Muscle of leg (tissue), 11 donors: Measurements from ENCODE around the gene CDK6. TPM values are rescaled to one million over a fixed set of nuclear protein-coding genes. Genes with fewer than 3 reads are reported as not detected.

ENCODE experiments used
- DNase-seq: peaks from one replicate; pipeline ENCODE4 v3.0.0; 2013
- H3K27ac ChIP-seq: one replicate; pipeline ENCODE4 v1.5.1; 2013; ENCODE audit warnings: mild to moderate bottlenecking, low read length, control low read depth
- H3K27me3 ChIP-seq: one replicate; pipeline ENCODE4 v1.6.1; 2013; ENCODE audit warnings: low read length; ENCODE audit not compliant: control insufficient read depth, insufficient read depth
- H3K36me3 ChIP-seq: one replicate; pipeline ENCODE4 v1.6.1; 2013; ENCODE audit warnings: low read length; ENCODE audit not compliant: control insufficient read depth, insufficient read depth
- H3K4me1 ChIP-seq: one replicate; pipeline ENCODE4 v1.6.1; 2013; ENCODE audit warnings: low read length; ENCODE audit not compliant: control insufficient read depth, insufficient read depth
- H3K4me3 ChIP-seq: one replicate; pipeline ENCODE4 v1.5.1; 2013; ENCODE audit warnings: low read length, control low read depth
- H3K9me3 ChIP-seq: replicated peaks from 2 replicates; pipeline ENCODE4 v1.6.1; 2013; ENCODE audit warnings: low read depth, low read length; ENCODE audit not compliant: control insufficient read depth
- WGBS: methylation state at CpG from one replicate; pipeline ENCODE4 v1.1.5; 2013; ENCODE audit warnings: missing lambda C conversion rate; ENCODE audit not compliant: insufficient coverage; 5-methylcytosine and 5-hydroxymethylcytosine counted together
- polyA plus RNA-seq, 8 donors: library from polyadenylated mRNA; unstranded; fragments of 120-200 nt; gene quantifications; one replicate each; pipeline versions ENCODE4 v1.2.1 to v1.2.3, GENCODE V29; 2013; ENCODE audit warnings: inconsistent platforms in 1 of 8, low replicate concordance in 1 of 8; ENCODE audit not compliant: insufficient read length in 8 of 8, insufficient read depth in 1 of 8
- total RNA-seq: library from RNA; stranded (reverse); fragments of 120-200 nt; gene quantifications from one replicate; pipeline ENCODE4 v1.2.4, GENCODE V29; 2013

Gene CDK6
- total and polyA plus RNA-seq, 9 donors, result 36.4 to 77.0 (median 54.0) TPM

- 0% methylated on average over 8 of the region's 16 CpGs for WGBS
- Histone ChIP-seq H3K36me3 (peaks cover 5% of the 10 kb centered on the region), H3K4me3 (peak overlapping the region; percentile 88), H3K9me3 (no peaks in the 10 kb centered on the region), H3K27me3 (peaks cover 2% of the 10 kb centered on the region), H3K27ac (peak overlapping the region; percentile 91), H3K4me1 (no peaks in the 10 kb centered on the region)
- DNase-seq, result peak; percentile 80
These were observed 802 bp upstream of the CDK6 start for GRCh38 chr7:92837000-92837749.

GRCh38 chr7:92835851-92836488, 403 bp downstream of the CDK6 start:
- WGBS, result 0% methylated on average over 9 of the region's 32 CpGs
- Histone ChIP-seq H3K36me3 (peaks cover 5% of the 10 kb centered on the region), H3K27ac (peak overlapping the region; percentile 99), H3K27me3 (peaks cover 2% of the 10 kb centered on the region), H3K9me3 (no peaks in the 10 kb centered on the region), H3K4me3 (peak overlapping the region; percentile 88), H3K4me1 (no peaks in the 10 kb centered on the region)
- DNase-seq, result peak; percentile 67

GRCh38 chr7:92835261-92835850, 1.0 kb downstream of the CDK6 start:
- Histone ChIP-seq H3K36me3 (peaks cover 9% of the 10 kb centered on the region), H3K9me3 (no peaks in the 10 kb centered on the region), H3K4me3 (peak overlapping the region; percentile 88), H3K27ac (peak overlapping the region; percentile 99), H3K4me1 (peaks cover 4% of the 10 kb centered on the region), H3K27me3 (peaks cover 1% of the 10 kb centered on the region)
- under 1% methylated on average over 23 of the region's 43 CpGs for WGBS
- peak; percentile 90 for DNase-seq

DNA sequence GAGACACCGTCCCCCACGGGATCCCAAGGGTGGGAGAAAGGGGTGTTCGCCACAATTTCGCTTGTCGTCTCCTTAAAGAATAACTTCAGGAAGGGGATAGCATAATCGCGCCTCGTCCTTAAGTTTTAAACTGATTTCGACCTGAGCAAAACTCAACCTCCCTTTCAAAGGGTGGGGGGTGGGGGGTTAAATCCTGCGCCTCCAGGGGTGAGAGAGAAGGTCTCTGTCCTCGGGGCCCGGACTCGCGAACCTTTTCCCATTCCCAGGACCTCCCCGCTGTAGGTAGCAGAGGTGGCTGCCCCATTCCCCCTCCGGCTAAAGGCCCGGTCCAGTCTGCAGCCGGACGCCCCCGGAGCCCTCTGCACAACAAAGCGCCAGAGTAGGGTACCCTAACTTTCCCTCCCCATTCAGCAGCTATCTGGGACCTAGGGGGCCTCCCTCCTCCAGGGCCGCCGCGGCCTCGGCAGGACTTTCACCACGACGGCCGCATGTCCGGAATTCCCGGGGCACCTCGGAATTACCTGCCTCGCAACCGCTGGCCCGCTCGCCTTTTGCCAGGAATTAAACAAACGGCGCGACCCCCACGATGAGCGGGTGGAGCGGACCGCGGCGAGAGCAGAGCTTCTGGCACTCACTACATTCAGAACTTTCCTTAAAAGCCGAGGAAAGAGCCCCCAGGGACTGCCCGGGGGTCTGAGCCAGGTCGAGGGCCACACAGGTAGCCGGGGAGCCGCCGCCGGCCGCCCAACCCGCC, 1.7 kb downstream of the CDK6 start:
- Histone ChIP-seq H3K4me3 (peak overlapping the region; percentile 88), H3K9me3 (no peaks in the 10 kb centered on the region), H3K27ac (peak overlapping the region; percentile 99), H3K36me3 (peaks cover 13% of the 10 kb centered on the region), H3K4me1 (peaks cover 7% of the 10 kb centered on the region), H3K27me3 (no peaks in the 10 kb centered on the region)
- peak; percentile 44 for DNase-seq
- 0% methylated on average over 38 of the region's 53 CpGs for WGBS

DNA sequence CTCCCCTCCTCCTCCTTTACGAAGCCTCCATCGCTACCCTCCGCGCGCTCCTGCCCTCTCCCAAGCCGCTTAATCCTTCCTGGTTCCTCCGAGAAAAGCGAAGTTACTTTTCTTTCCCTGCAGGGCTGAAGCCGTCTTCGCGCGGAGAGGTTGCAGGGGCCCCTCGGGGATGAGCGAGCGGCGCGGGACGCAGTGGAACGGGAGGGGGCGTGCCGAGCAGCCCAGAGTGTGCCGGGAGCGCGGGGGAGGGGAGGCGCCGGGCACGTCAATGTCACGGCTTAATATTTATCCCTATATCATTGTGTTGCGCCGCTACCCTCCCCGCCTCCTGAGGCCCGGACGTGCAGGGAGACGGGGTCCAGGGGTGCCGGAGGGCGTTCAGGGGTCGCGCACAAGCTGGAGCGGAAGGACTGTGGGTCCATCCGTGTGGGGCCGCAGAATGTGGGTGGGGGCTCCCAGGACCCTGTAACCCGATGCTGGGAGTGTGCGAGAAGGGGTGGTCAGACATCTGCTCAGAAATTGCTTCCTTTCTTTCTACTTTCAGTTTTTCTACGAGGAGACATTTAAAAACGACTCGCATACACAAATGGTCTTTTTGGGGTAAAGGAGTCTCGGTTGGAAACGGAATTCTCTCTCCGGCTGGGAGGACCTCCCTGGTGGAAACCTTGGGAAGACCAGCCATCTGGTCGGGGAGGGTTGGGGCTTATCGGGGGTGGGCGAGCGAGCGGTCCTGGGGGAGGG, 2.4 kb downstream of the CDK6 start:
- Histone ChIP-seq H3K4me3 (peak overlapping the region; percentile 88), H3K9me3 (no peaks in the 10 kb centered on the region), H3K27me3 (no peaks in the 10 kb centered on the region), H3K36me3 (peaks cover 13% of the 10 kb centered on the region), H3K4me1 (peaks cover 7% of the 10 kb centered on the region), H3K27ac (peak overlapping the region; percentile 99)
- DNase-seq, result peak; percentile 92
- WGBS, result 1% methylated on average over 35 of the region's 54 CpGs

- peaks cover 7% of the 10 kb centered on the region for H3K4me1 ChIP-seq
- peak overlapping the region; percentile 88 for H3K4me3 ChIP-seq
- no peaks in the 10 kb centered on the region for H3K27me3 ChIP-seq
- under 1% methylated on average over 77 of the region's 83 CpGs for WGBS
- no peaks in the 10 kb centered on the region for H3K9me3 ChIP-seq
- H3K27ac ChIP-seq, result peak overlapping the region; percentile 99
- DNase-seq, result peak; percentile 91
- peaks cover 13% of the 10 kb centered on the region for H3K36me3 ChIP-seq
These were observed 3.2 kb downstream of the CDK6 start for GRCh38 chr7:92833024-92833765.

- peaks cover 7% of the 10 kb centered on the region for H3K4me1 ChIP-seq
- WGBS, result 2% methylated on average over 17 of the region's 18 CpGs
These were observed 3.8 kb downstream of the CDK6 start for GRCh38 chr7:92832534-92833023.

GRCh38 chr7:92831716-92832533, 4.4 kb downstream of the CDK6 start:
- DNase-seq, result no peak
- Histone ChIP-seq H3K27ac (peak overlapping the region; percentile 99), H3K4me1 (peaks cover 9% of the 10 kb centered on the region), H3K36me3 (peaks cover 13% of the 10 kb centered on the region), H3K9me3 (no peaks in the 10 kb centered on the region), H3K27me3 (no peaks in the 10 kb centered on the region), H3K4me3 (peak overlapping the region; percentile 88)
- WGBS, result no CpG with 5 or more reads among the region's 7 CpGs

More at GRCh38 chr7:92832534-92833023, 3.8 kb downstream of the CDK6 start:
- Histone ChIP-seq H3K9me3 (no peaks in the 10 kb centered on the region), H3K4me3 (peak overlapping the region; percentile 88), H3K36me3 (peaks cover 13% of the 10 kb centered on the region), H3K27ac (peak overlapping the region; percentile 99), H3K27me3 (no peaks in the 10 kb centered on the region)
- DNase-seq, result no peak
